Uterus (tissue), 2 donors: ENCODE measurements around the gene MLLT6.

Experiments used
- CTCF ChIP-seq, 4 experiments: fragments of 200-600 bp in 2 of 4; fragments of 450-650 bp in 2 of 4; sonication (generic) in 2 of 4; IDR thresholded peaks; one replicate each; pipeline ENCODE4 v1.5.1; 2016 to 2019; ENCODE audit warnings: antibody characterized with exemption in 4 of 4, mild to moderate bottlenecking in 2 of 4, moderate library complexity in 1 of 4
- POLR2A ChIP-seq, 2 donors: fragments of 450-650 bp; IDR thresholded peaks; one replicate each; pipeline ENCODE4 v1.6.1; 2016; ENCODE audit warnings: antibody characterized with exemption in 2 of 2, mild to moderate bottlenecking in 1 of 2, moderate library complexity in 1 of 2

- TF ChIP-seq CTCF (IDR thresholded peaks at IDR 0.05) (no peak), POLR2A (IDR thresholded peaks at IDR 0.05) (no peak)
Observed at GRCh38 chr17:38725066-38725465, 20.0 kb downstream of the MLLT6 start.
